Measurements from ENCODE around the gene TAF10.
A peak's percentile ranks its signal among the peaks of the same experiment; 100 is the strongest.

Gene TAF10

DNA sequence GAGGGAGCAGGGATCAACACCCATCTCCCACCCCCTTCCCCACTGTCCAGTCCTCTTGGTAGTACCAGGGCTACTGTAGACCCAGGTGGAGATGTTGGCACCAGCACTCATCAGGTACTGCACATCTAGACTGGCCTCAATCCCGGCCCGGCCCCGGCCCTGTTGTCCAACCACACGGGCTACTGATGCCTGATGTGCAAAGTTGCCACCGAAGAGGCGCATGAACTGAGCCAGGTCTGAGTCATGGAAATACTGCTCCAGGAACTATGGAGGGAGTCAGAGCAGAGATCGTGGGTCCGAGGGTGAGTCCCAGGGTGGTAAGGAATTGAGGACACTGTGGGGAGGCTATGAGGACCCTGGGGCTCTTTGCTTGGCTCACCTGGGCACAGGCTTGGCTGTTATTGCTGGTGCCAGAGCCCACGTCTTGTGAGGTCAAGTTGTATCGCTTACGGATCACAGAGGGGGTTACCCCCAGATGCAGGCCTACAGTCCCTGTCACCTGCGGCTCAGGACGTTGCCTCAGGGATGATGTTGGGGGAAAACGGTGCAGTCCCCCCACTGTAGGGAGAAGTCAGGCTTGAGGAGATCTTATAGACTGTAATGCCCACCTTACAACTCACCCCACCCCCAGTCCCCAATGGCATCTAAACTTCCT is 4.7 kb upstream of the TAF10 start:
- Histone ChIP-seq H3K36me3 (ENCODE audit: control insufficient read depth in 2 of 2, insufficient read depth in 2 of 2, low read length in 2 of 2) (peaks cover 15 to 26% of the 10 kb centered on the region in 2 donors), H3K4me1 (ENCODE audit: control insufficient read depth in 2 of 2, insufficient read depth in 2 of 2, low read length in 2 of 2) (peaks cover 28 to 31% of the 10 kb centered on the region in 2 donors), H3K9me3 (ENCODE audit: control insufficient read depth in 2 of 2, low read length in 2 of 2) (no peaks in the 10 kb centered on the region), H3K9ac (ENCODE audit: low read depth in 1 of 2, low read length in 2 of 2) (no peak overlapping the region), H3K4me3 (ENCODE audit: low read length in 2 of 2) (no peak overlapping the region), H3K27ac (ENCODE audit: low read depth in 2 of 2, low read length in 2 of 2) (no peak overlapping the region), H3K27me3 (ENCODE audit: control insufficient read depth in 2 of 2, insufficient read depth in 2 of 2, low read length in 2 of 2) (no peaks in the 10 kb centered on the region)

DNA sequence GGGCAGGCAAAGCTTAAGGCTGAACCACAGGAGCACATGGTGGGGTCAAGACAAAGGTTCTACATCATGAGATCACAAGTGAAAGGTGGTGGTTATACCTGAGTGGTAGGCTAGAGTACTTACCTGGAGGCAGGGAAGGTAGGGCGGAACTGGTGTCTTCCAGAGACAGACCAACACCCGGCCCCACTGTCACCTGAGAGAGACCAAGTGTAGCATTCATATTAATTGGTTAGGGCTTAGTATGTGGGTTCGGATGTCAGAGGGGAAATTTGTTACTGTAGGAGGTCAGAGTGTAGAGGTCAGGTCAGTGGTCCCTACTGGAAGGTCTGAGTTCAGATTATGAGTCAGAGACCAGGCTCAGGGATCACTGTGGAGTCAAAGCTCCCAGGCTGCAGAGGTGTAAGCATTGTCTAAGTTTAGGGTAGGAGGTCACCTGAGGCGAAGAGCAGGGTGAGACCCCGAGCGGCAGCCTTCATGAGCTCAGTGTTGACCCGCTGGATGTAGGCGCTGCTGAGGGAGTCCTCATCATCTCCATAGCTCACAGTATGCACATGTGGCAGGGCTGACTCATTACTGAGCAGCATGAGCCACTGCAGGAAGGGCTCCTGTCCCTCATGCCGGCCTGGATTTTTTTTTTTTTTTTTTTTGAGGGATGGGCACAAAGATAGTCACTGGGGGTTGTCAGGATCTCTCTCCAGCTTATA is 4.0 kb upstream of the TAF10 start:
- Histone ChIP-seq H3K36me3 (ENCODE audit: control insufficient read depth in 2 of 2, insufficient read depth in 2 of 2, low read length in 2 of 2) (peaks cover 15 to 26% of the 10 kb centered on the region in 2 donors), H3K4me3 (ENCODE audit: low read length in 2 of 2) (no peak overlapping the region), H3K9me3 (ENCODE audit: control insufficient read depth in 2 of 2, low read length in 2 of 2) (no peaks in the 10 kb centered on the region), H3K27me3 (ENCODE audit: control insufficient read depth in 2 of 2, insufficient read depth in 2 of 2, low read length in 2 of 2) (no peaks in the 10 kb centered on the region), H3K9ac (ENCODE audit: low read depth in 1 of 2, low read length in 2 of 2) (no peak overlapping the region), H3K4me1 (ENCODE audit: control insufficient read depth in 2 of 2, insufficient read depth in 2 of 2, low read length in 2 of 2) (peaks cover 32 to 38% of the 10 kb centered on the region in 2 donors), H3K27ac (ENCODE audit: low read depth in 2 of 2, low read length in 2 of 2) (no peak overlapping the region)

DNA sequence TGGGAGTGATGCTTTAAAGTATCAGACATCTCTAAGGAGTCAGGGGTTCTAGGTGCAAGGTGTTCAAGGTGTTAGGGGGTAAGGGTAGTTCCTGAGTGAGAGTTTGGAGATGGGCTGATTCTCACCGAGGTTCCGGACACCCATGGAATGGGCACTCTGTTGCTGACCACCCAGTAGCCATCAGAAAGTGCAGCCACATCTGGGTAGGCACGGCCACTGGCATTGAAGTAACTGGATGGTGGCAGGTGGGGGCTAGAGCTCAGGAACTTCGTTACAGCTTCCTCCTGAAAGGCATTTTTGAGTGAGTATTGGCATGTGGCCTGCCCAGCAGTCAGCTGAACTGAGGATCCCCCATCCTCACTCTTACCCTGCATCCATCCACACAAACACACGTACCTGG is 3.0 kb upstream of the TAF10 start:
- Histone ChIP-seq H3K9ac (ENCODE audit: low read depth in 1 of 2, low read length in 2 of 2) (no peak overlapping the region), H3K27ac (ENCODE audit: low read depth in 2 of 2, low read length in 2 of 2) (no peak overlapping the region), H3K9me3 (ENCODE audit: control insufficient read depth in 2 of 2, low read length in 2 of 2) (no peaks in the 10 kb centered on the region), H3K4me3 (ENCODE audit: low read length in 2 of 2) (no peak overlapping the region), H3K36me3 (ENCODE audit: control insufficient read depth in 2 of 2, insufficient read depth in 2 of 2, low read length in 2 of 2) (peaks cover 20 to 36% of the 10 kb centered on the region in 2 donors), H3K27me3 (ENCODE audit: control insufficient read depth in 2 of 2, insufficient read depth in 2 of 2, low read length in 2 of 2) (no peaks in the 10 kb centered on the region), H3K4me1 (ENCODE audit: control insufficient read depth in 2 of 2, insufficient read depth in 2 of 2, low read length in 2 of 2) (peaks cover 38 to 43% of the 10 kb centered on the region in 2 donors)

DNA sequence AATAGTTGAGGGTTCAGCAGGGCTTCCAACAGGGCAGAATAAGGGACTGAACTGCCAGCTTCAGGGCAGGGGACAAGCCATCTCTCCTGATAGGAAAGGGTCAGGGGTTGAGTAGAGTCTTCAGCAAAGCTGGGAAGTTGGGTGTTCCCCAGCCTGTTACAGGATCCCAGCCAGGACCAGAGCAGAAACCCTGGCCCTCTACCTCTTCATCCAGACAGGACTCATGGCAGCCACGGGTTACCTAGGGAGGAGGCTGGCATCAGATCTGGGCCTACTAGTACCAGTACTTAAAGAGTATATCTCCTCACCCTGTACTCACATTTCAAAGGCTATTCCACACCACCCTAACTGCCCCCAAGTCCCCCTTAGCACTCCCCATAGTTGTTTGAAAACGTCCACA is 2.4 kb upstream of the TAF10 start:
- H3K9me3 ChIP-seq (ENCODE audit: control insufficient read depth in 2 of 2, low read length in 2 of 2), result no peaks in the 10 kb centered on the region
- no peak overlapping the region for H3K9ac ChIP-seq (ENCODE audit: low read depth in 1 of 2, low read length in 2 of 2)
- H3K27ac ChIP-seq (ENCODE audit: low read depth in 2 of 2, low read length in 2 of 2), result no peak overlapping the region
- peaks cover 38 to 40% of the 10 kb centered on the region in 2 donors for H3K4me1 ChIP-seq (ENCODE audit: control insufficient read depth in 2 of 2, insufficient read depth in 2 of 2, low read length in 2 of 2)
- H3K4me3 ChIP-seq (ENCODE audit: low read length in 2 of 2), result no peak overlapping the region
- no peaks in the 10 kb centered on the region for H3K27me3 ChIP-seq (ENCODE audit: control insufficient read depth in 2 of 2, insufficient read depth in 2 of 2, low read length in 2 of 2)
- H3K36me3 ChIP-seq (ENCODE audit: control insufficient read depth in 2 of 2, insufficient read depth in 2 of 2, low read length in 2 of 2), result peaks cover 26 to 42% of the 10 kb centered on the region in 2 donors

DNA sequence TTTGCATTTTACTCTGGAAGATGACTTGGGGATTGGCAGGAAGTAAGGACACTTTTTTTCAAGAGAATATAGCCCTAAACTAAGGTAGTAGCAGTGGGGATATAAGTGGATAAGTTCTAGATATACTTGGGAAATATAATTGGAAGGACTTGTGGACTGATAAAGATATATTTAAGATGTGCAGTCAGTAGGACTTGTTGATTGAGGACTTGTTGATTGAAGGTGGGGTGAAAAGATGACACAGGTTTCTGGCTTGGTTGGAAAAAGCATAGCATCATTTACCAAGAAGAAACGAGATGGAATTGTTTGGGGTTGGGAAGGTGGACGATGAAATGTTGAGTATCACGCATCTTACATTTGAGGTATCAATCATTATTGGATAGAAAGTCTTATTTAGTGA is 1.5 kb upstream of the TAF10 start:
- H3K4me3 ChIP-seq (ENCODE audit: low read length in 2 of 2), result peak overlapping the region in 1 of 2 donors; percentile 94
- H3K4me1 ChIP-seq (ENCODE audit: control insufficient read depth in 2 of 2, insufficient read depth in 2 of 2, low read length in 2 of 2), result peaks cover 34 to 38% of the 10 kb centered on the region in 2 donors
- peak overlapping the region; percentile 100 for H3K27ac ChIP-seq (ENCODE audit: low read depth in 2 of 2, low read length in 2 of 2)
- no peaks in the 10 kb centered on the region for H3K27me3 ChIP-seq (ENCODE audit: control insufficient read depth in 2 of 2, insufficient read depth in 2 of 2, low read length in 2 of 2)
- peaks cover 36 to 52% of the 10 kb centered on the region in 2 donors for H3K36me3 ChIP-seq (ENCODE audit: control insufficient read depth in 2 of 2, insufficient read depth in 2 of 2, low read length in 2 of 2)
- peak overlapping the region in 1 of 2 donors; percentile 100 for H3K9ac ChIP-seq (ENCODE audit: low read depth in 1 of 2, low read length in 2 of 2)
- no peaks in the 10 kb centered on the region for H3K9me3 ChIP-seq (ENCODE audit: control insufficient read depth in 2 of 2, low read length in 2 of 2)

DNA sequence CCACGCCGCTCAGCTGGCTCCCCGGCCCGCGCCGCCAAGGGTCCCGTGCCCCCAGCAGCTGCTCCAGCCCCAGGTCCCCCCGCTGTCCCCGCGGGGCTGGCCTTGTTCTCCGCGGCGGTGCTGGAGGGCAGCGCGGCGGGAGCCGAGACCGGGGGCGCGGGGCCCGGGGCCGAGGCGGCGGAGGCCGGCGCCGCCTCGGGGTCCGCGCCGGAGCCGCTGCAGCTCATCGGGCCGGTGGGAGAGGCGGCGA is 128 bp downstream of the TAF10 start:
- Histone ChIP-seq H3K36me3 (ENCODE audit: control insufficient read depth in 2 of 2, insufficient read depth in 2 of 2, low read length in 2 of 2) (peaks cover 42 to 56% of the 10 kb centered on the region in 2 donors), H3K4me1 (ENCODE audit: control insufficient read depth in 2 of 2, insufficient read depth in 2 of 2, low read length in 2 of 2) (peaks cover 33 to 38% of the 10 kb centered on the region in 2 donors), H3K27ac (ENCODE audit: low read depth in 2 of 2, low read length in 2 of 2) (peak overlapping the region; percentile 88 to 100), H3K9ac (ENCODE audit: low read depth in 1 of 2, low read length in 2 of 2) (peak overlapping the region; percentile 93 to 100), H3K27me3 (ENCODE audit: control insufficient read depth in 2 of 2, insufficient read depth in 2 of 2, low read length in 2 of 2) (no peaks in the 10 kb centered on the region), H3K4me3 (ENCODE audit: low read length in 2 of 2) (peak overlapping the region; percentile 87 to 94), H3K9me3 (ENCODE audit: control insufficient read depth in 2 of 2, low read length in 2 of 2) (no peaks in the 10 kb centered on the region)

DNA sequence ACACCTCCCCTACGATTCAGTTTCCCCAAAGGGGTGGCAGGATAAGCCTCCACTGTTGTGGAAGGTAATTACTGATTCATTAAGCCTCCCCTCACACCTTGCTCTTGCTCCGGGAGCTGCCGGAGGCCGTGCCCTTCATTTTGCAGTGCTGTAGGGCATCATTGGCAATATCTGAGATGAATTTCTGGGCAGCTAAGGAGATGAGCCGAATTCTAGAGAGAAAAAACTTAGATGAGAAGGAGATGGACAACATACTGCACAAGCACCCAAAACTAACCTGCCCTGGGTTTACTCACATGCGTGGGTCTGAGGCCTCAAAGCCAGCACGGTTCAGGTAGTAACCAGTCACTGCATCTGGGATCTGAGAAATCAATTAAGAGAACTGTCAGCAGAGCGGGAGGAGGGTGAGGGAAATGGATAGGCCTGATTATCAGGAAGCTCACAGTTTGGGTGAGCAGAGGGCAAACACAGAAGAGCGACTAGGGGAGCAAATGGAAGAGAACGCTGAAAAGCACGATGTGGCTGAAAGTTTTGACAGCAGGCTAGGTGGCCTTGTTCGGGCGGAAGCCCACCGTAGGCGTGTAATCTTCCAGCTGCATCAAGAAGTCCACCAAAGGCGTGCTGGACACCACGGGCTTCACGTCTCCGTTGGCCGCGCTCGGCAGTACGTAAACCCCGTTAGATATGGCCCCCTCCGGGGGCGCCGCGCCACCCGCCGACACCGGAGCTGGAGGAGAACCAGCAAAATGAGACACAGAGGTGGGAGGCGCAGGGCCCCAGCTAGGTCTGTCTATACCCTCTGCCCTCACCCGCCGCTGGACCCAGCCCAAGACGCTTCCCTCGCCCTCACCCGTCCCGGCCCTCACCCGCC is 689 bp downstream of the TAF10 start:
- Histone ChIP-seq H3K36me3 (ENCODE audit: control insufficient read depth in 2 of 2, insufficient read depth in 2 of 2, low read length in 2 of 2) (peaks cover 40 to 54% of the 10 kb centered on the region in 2 donors), H3K27me3 (ENCODE audit: control insufficient read depth in 2 of 2, insufficient read depth in 2 of 2, low read length in 2 of 2) (no peaks in the 10 kb centered on the region), H3K4me1 (ENCODE audit: control insufficient read depth in 2 of 2, insufficient read depth in 2 of 2, low read length in 2 of 2) (peaks cover 39 to 42% of the 10 kb centered on the region in 2 donors)

DNA sequence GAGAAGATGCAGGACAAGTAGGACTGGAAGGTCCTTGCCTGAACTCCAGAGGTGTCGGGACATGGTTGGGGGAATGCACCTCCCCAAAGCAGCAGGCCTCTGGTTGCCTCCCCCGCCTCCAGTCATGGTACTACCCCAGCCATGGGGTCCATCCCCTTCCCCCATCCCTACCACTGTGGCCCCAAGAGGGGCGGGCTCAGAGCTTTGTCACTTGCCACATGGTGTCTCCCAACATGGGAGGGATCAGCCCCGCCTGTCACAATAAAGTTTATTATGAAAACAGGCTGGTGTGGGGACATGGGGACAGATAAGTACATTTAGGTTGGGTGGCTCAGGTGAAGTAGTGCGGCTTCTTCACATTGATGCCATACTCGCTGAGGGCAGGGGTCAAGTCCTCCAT is 1.4 kb downstream of the TAF10 start:
- Histone ChIP-seq H3K27ac (ENCODE audit: low read depth in 2 of 2, low read length in 2 of 2) (no peak overlapping the region), H3K9me3 (ENCODE audit: control insufficient read depth in 2 of 2, low read length in 2 of 2) (no peaks in the 10 kb centered on the region), H3K4me3 (ENCODE audit: low read length in 2 of 2) (peak overlapping the region in 1 of 2 donors; percentile 94), H3K36me3 (ENCODE audit: control insufficient read depth in 2 of 2, insufficient read depth in 2 of 2, low read length in 2 of 2) (peaks cover 36 to 50% of the 10 kb centered on the region in 2 donors), H3K27me3 (ENCODE audit: control insufficient read depth in 2 of 2, insufficient read depth in 2 of 2, low read length in 2 of 2) (no peaks in the 10 kb centered on the region), H3K4me1 (ENCODE audit: control insufficient read depth in 2 of 2, insufficient read depth in 2 of 2, low read length in 2 of 2) (peaks cover 43 to 44% of the 10 kb centered on the region in 2 donors), H3K9ac (ENCODE audit: low read depth in 1 of 2, low read length in 2 of 2) (no peak overlapping the region)

More for the DNA sequence above, 689 bp downstream of the TAF10 start:
- peak overlapping the region; percentile 88 to 100 for H3K27ac ChIP-seq (ENCODE audit: low read depth in 2 of 2, low read length in 2 of 2)
- no peaks in the 10 kb centered on the region for H3K9me3 ChIP-seq (ENCODE audit: control insufficient read depth in 2 of 2, low read length in 2 of 2)
- peak overlapping the region; percentile 93 to 100 for H3K9ac ChIP-seq (ENCODE audit: low read depth in 1 of 2, low read length in 2 of 2)
- H3K4me3 ChIP-seq (ENCODE audit: low read length in 2 of 2), result peak overlapping the region; percentile 87 to 94

DNA sequence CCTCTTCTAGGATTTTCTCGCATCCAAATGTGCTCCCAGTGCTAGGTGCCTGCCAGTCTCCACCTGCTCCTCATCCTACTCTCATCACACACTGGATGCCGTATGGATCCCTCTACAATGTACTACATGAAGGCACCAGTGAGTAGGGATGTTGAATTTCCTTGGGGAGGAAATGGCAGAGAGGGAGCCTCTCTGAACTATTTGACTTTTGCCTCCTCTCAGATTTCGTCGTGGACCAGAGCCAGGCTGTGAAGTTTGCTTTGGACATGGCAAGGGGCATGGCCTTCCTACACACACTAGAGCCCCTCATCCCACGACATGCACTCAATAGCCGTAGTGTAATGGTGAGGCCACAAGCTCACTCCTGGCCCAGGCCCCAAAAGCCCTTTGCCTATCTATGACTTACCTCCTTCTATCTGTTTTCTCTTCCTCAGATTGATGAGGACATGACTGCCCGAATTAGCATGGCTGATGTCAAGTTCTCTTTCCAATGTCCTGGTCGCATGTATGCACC is 2.5 kb downstream of the TAF10 start:
- Histone ChIP-seq H3K4me3 (ENCODE audit: low read length in 2 of 2) (no peak overlapping the region), H3K27ac (ENCODE audit: low read depth in 2 of 2, low read length in 2 of 2) (peak overlapping the region in 1 of 2 donors; percentile 34)

More for the DNA sequence above, 2.5 kb downstream of the TAF10 start:
- Histone ChIP-seq H3K27me3 (ENCODE audit: control insufficient read depth in 2 of 2, insufficient read depth in 2 of 2, low read length in 2 of 2) (no peaks in the 10 kb centered on the region), H3K9ac (ENCODE audit: low read depth in 1 of 2, low read length in 2 of 2) (no peak overlapping the region), H3K9me3 (ENCODE audit: control insufficient read depth in 2 of 2, low read length in 2 of 2) (no peaks in the 10 kb centered on the region), H3K36me3 (ENCODE audit: control insufficient read depth in 2 of 2, insufficient read depth in 2 of 2, low read length in 2 of 2) (peaks cover 28 to 40% of the 10 kb centered on the region in 2 donors), H3K4me1 (ENCODE audit: control insufficient read depth in 2 of 2, insufficient read depth in 2 of 2, low read length in 2 of 2) (peaks cover 53 to 54% of the 10 kb centered on the region in 2 donors)
